ENCODE data around the gene APOBEC3G.

DNA sequence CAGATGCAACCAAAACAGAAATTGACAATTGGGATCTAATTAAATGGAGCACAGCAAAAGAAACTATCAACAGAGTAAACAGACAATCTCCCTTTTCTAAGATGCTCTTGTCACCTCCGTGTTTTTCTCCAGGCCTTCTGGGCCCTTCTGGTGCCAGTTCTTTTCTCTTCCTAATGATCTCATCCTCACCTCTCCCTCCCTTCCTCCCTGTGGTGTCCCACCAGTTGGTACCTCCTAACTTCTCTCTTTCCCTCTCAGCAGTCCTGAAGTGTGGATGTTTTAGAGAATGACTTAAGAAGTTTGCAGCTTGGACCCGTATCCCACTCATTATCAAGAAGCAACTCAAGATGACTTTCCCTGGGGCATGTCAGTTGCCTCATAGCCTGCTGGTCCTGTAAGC, 26.4 kb downstream of the APOBEC3G start:
- TF ChIP-seq, protein P1, sequence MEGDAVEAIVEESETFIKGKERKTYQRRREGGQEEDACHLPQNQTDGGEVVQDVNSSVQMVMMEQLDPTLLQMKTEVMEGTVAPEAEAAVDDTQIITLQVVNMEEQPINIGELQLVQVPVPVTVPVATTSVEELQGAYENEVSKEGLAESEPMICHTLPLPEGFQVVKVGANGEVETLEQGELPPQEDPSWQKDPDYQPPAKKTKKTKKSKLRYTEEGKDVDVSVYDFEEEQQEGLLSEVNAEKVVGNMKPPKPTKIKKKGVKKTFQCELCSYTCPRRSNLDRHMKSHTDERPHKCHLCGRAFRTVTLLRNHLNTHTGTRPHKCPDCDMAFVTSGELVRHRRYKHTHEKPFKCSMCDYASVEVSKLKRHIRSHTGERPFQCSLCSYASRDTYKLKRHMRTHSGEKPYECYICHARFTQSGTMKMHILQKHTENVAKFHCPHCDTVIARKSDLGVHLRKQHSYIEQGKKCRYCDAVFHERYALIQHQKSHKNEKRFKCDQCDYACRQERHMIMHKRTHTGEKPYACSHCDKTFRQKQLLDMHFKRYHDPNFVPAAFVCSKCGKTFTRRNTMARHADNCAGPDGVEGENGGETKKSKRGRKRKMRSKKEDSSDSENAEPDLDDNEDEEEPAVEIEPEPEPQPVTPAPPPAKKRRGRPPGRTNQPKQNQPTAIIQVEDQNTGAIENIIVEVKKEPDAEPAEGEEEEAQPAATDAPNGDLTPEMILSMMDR (conservative IDR thresholded peaks at IDR 0.05): no peak
- no peak for TF ChIP-seq ZFX (IDR thresholded peaks at IDR 0.05)

All from C4-2B (cell line).